ENCODE data around the gene HIVEP1.

- TF ChIP-seq CHD2 (IDR thresholded peaks at IDR 0.05; ENCODE audit: low read length), result no peak
- no peak for TF ChIP-seq MAX (IDR thresholded peaks at IDR 0.05)
- TF ChIP-seq POLR2A (IDR thresholded peaks at IDR 0.05; ENCODE audit: control extremely low read depth in 1 of 2, low read depth in 2 of 2, low read length in 2 of 2), result no peak
- TF ChIP-seq USF2 (IDR thresholded peaks at IDR 0.05; ENCODE audit: low read length), result no peak
Observed at GRCh38 chr6:12169377-12169776, 157.3 kb downstream of the HIVEP1 start.
